HepG2 (cell line): Measurements from ENCODE around the gene JPT2. TPM values are rescaled to one million over a fixed set of nuclear protein-coding genes. Genes with fewer than 3 reads are reported as not detected.
A peak's percentile ranks its signal among the peaks of the same experiment; 100 is the strongest.

Source experiments
- ATAC-seq: fragments of 200-7000 bp; cut with Tn5 transposase; 3 replicates; pipeline ENCODE4 v1.9.1; 2020; ENCODE audit warnings: mild to moderate bottlenecking, moderate library complexity
- BruUV-seq: library from RNA; stranded (reverse); fragments of 400-500 nt; replicated peaks from 2 replicates; lab custom pipeline; 2021; lab: Mats Ljungman, UMichigan
- CTCF ChIA-PET: fragments of 300-600 bp; formaldehyde crosslinking; extraction: SDS; loops from one replicate; lab custom pipeline; 2021; ENCODE audit warnings: low total read pairs, inconsistent platforms, low intra/inter-chr PET ratio; lab: Yijun Ruan, JAX
- POLR2A ChIA-PET: fragments of 350-600 bp; sonication (Branson Sonifier 250); formaldehyde crosslinking; loops from one replicate; lab custom pipeline; 2020; ENCODE audit warnings: antibody characterized with exemption, inconsistent platforms; lab: Yijun Ruan, JAX
- DNase-seq: peaks from one replicate; pipeline ENCODE4 v3.0.0-alpha.2; 2015; ENCODE audit warnings: low spot score
- FAIRE-seq: peaks from 3 replicates; lab custom pipeline; 2011; peaks lifted over from hg19 to GRCh38; lab: Jason Lieb, UNC
- H2AFZ ChIP-seq: one replicate; pipeline ENCODE4 v1.6.1; 2011; ENCODE audit warnings: low read length, inconsistent platforms
- H3K27ac ChIP-seq: fragments of 300-600 bp; 3 replicates; pipeline ENCODE4 v1.8.0; 2011; ENCODE audit warnings: mixed run types, mild to moderate bottlenecking, mixed read lengths, low read length, inconsistent platforms; ENCODE audit not compliant: insufficient read depth; ENCODE audit errors: extremely low read length
- H3K27me3 ChIP-seq, 2 experiments: fragments of 200-600 bp in 1 of 2; 2 replicates in 1 of 2; 3 replicates in 1 of 2; pipeline versions ENCODE4 v1.6.0 to v1.8.0; 2011; ENCODE audit warnings: low read length in 2 of 2, mild to moderate bottlenecking in 2 of 2, moderate library complexity in 2 of 2, inconsistent platforms in 1 of 2; ENCODE audit not compliant: insufficient read depth in 2 of 2, control insufficient read depth in 1 of 2
- H3K36me3 ChIP-seq, 2 experiments: fragments of 200-600 bp in 1 of 2; replicated peaks in 1 of 2; 2 replicates in 1 of 2; 3 replicates in 1 of 2; pipeline versions ENCODE4 v1.5.1 to v1.8.0; 2011; ENCODE audit warnings: low read length in 2 of 2, inconsistent platforms in 1 of 2; ENCODE audit not compliant: insufficient read depth in 2 of 2, control insufficient read depth in 1 of 2
- H3K4me1 ChIP-seq: 2 replicates; pipeline ENCODE4 v1.5.1; 2012; ENCODE audit warnings: low read length, inconsistent platforms; ENCODE audit not compliant: insufficient read depth
- H3K4me2 ChIP-seq: 2 replicates; pipeline ENCODE4 v1.6.0; 2011; ENCODE audit warnings: low read depth, low read length, inconsistent platforms
- H3K4me3 ChIP-seq, 3 experiments: fragments of 200-600 bp in 1 of 3; sonication (generic), shearing (Covaris generic) in 1 of 3; replicated peaks in 1 of 3; 2 replicates each; pipeline ENCODE4 v1.5.1; 2011 to 2016; ENCODE audit warnings: low read length in 3 of 3, inconsistent platforms in 2 of 3, low read depth in 2 of 3, mild to moderate bottlenecking in 2 of 3, control low read depth in 1 of 3, mixed read lengths in 1 of 3; ENCODE audit not compliant: insufficient read depth in 1 of 3
- H3K79me2 ChIP-seq: one replicate; pipeline ENCODE4 v1.6.1; 2011; ENCODE audit warnings: low read length, inconsistent platforms; ENCODE audit not compliant: insufficient read depth
- H3K9ac ChIP-seq: 2 replicates; pipeline ENCODE4 v1.6.0; 2011; ENCODE audit warnings: mild to moderate bottlenecking, low read depth, low read length, inconsistent platforms; ENCODE audit not compliant: insufficient read depth
- H3K9me3 ChIP-seq: 2 replicates; pipeline ENCODE4 v1.5.1; 2012; ENCODE audit warnings: mild to moderate bottlenecking, low read length
- H4K20me1 ChIP-seq: 2 replicates; pipeline ENCODE4 v1.6.0; 2011; ENCODE audit warnings: inconsistent platforms, mild to moderate bottlenecking, low read length, moderate library complexity; ENCODE audit not compliant: insufficient read depth
- FOSL2 ChIP-seq: sonication (generic); formaldehyde crosslinking; IDR thresholded peaks from 2 replicates; pipeline ENCODE4 v1.4.0; 2020; ENCODE audit warnings: missing genetic modification reagents
- HNRNPK ChIP-seq: fragments of 200-400 bp; formaldehyde crosslinking; IDR thresholded peaks from 2 replicates; pipeline ENCODE4 v1.6.1; 2018; ENCODE audit warnings: low read length, low read depth, moderate library complexity, mild to moderate bottlenecking; ENCODE audit not compliant: poor library complexity, severe bottlenecking
- KDM4B ChIP-seq: sonication (generic); formaldehyde crosslinking; IDR thresholded peaks from 2 replicates; pipeline ENCODE4 v1.4.0; 2020; ENCODE audit warnings: missing genetic modification reagents
- MAFF ChIP-seq: IDR thresholded peaks from 2 replicates; pipeline ENCODE4 v1.6.1; 2011; ENCODE audit warnings: low read depth, low read length, improper control_type of control experiment
- MAFK ChIP-seq, 2 experiments: IDR thresholded peaks in 1 of 2; conservative IDR thresholded peaks in 1 of 2; 2 replicates each; pipeline ENCODE4 v1.6.1; 2011; ENCODE audit warnings: improper control_type of control experiment in 2 of 2, low read length in 2 of 2
- NFE2 ChIP-seq: sonication (generic); formaldehyde crosslinking; IDR thresholded peaks from 2 replicates; pipeline ENCODE4 v1.4.0; 2020; ENCODE audit warnings: missing genetic modification reagents
- NFE2L2 ChIP-seq: fragments of 150-350 bp; IDR thresholded peaks from 2 replicates; pipeline ENCODE4 v1.6.1; 2014; ENCODE audit warnings: low read length
- SCMH1 ChIP-seq: sonication (generic); formaldehyde crosslinking; IDR thresholded peaks from 2 replicates; pipeline ENCODE4 v1.9.0; 2021; ENCODE audit warnings: missing genetic modification reagents, mild to moderate bottlenecking, borderline replicate concordance
- SIN3A ChIP-seq: IDR thresholded peaks from 2 replicates; pipeline ENCODE4 v1.6.1; 2011; ENCODE audit warnings: low read depth, mild to moderate bottlenecking, control low read depth, low read length, borderline replicate concordance
- ZBTB8A ChIP-seq: sonication (generic); formaldehyde crosslinking; IDR thresholded peaks from 2 replicates; pipeline ENCODE4 v1.4.0; 2020; ENCODE audit warnings: mild to moderate bottlenecking, low read depth, missing genetic modification reagents, borderline replicate concordance
- ZMYM2 ChIP-seq: sonication (generic); formaldehyde crosslinking; IDR thresholded peaks from 2 replicates; pipeline ENCODE4 v1.8.0; 2022; ENCODE audit warnings: mild to moderate bottlenecking, missing genetic modification reagents
- ZNF543 ChIP-seq: sonication (generic); formaldehyde crosslinking; IDR thresholded peaks from 2 replicates; pipeline ENCODE4 v1.4.0; 2020; ENCODE audit warnings: mild to moderate bottlenecking, missing genetic modification reagents
- WGBS: methylation state at CpG from one replicate; pipeline ENCODE4 v1.1.6; 2017; ENCODE audit warnings: low lambda C conversion rate; 5-methylcytosine and 5-hydroxymethylcytosine counted together
- in situ Hi-C: cut with HindIII; loops from 2 replicates; pipeline ENCODE4 v1.10.0; 2017; ENCODE audit warnings: low pct_unique_long_range_greater_than_20kb; ENCODE audit not compliant: extremely low pct_ligation_motif_present
- intact Hi-C: fragments of 100-400 bp; cut with micrococcal nuclease; formaldehyde crosslinking; loops from one replicate; pipeline ENCODE4 v1.10.0; 2022; ENCODE audit not compliant: unreplicated experiment
- polyA plus RNA-seq, 8 experiments: library from polyadenylated mRNA; depleted of rRNA in 3 of 8; stranded (reverse) in 7 of 8; unstranded in 1 of 8; fragments of >200 nt; fragmentation: Illumina TruSeq in 4 of 8; extraction: Trizol in 4 of 8; gene quantifications; 2 replicates each; pipeline versions ENCODE4 v1.2.1 to v1.2.3, GENCODE V29; 2011 to 2016; ENCODE audit warnings: low read depth in 4 of 8, missing spikeins in 1 of 8, mixed read lengths in 1 of 8; ENCODE audit not compliant: insufficient read depth in 1 of 8
- total RNA-seq, 5 experiments: library from RNA; depleted of rRNA; stranded (reverse); fragments of >200 nt; fragmentation: Illumina TruSeq; extraction: Trizol; gene quantifications; 2 replicates each; pipeline ENCODE4 v1.2.3, GENCODE V29; 2016; ENCODE audit warnings: low read depth in 1 of 5

Gene JPT2
- total and polyA plus RNA-seq, 2 of the 13 experiments (the other 11 are each of a cell fraction or from before 2014, with no cell fraction given) = 53.5 to 89.4 TPM

GRCh38 chr16:1643521-1643920 is 34.6 kb upstream of the JPT2 start:
- ATAC-seq (no peak), FAIRE-seq (no peak), DNase-seq (no peak)
- Histone ChIP-seq H3K4me2 (no peak overlapping the region), H3K4me3 (no peak overlapping the region), H3K9ac (no peak overlapping the region), H3K4me1 (peaks cover 11% of the 10 kb centered on the region), H3K27me3 (no peaks in the 10 kb centered on the region), H4K20me1 (no peaks in the 10 kb centered on the region), H3K27ac (no peak overlapping the region), H3K36me3 (peaks cover 23 to 71% of the 10 kb centered on the region in 2 experiments; a peak in 4 of 5 replicates), H3K79me2 (no peaks in the 10 kb centered on the region), H3K9me3 (no peaks in the 10 kb centered on the region), H2AFZ (no peak overlapping the region)
- WGBS = 94% methylated on average over 7 of the region's 12 CpGs
- TF ChIP-seq ZBTB8A = no peak
- TF ChIP-seq HNRNPK = no peak
- no peak for TF ChIP-seq ZMYM2 (CRISPR knock-in tag)
- TF ChIP-seq ZNF543 (CRISPR knock-in tag) = no peak
- no TSS peak for BruUV-seq
- in situ Hi-C loops = no loop called here
- intact Hi-C loops = no loop called here
- POLR2A ChIA-PET = no interaction called here
- CTCF ChIA-PET = no interaction called here

DNA sequence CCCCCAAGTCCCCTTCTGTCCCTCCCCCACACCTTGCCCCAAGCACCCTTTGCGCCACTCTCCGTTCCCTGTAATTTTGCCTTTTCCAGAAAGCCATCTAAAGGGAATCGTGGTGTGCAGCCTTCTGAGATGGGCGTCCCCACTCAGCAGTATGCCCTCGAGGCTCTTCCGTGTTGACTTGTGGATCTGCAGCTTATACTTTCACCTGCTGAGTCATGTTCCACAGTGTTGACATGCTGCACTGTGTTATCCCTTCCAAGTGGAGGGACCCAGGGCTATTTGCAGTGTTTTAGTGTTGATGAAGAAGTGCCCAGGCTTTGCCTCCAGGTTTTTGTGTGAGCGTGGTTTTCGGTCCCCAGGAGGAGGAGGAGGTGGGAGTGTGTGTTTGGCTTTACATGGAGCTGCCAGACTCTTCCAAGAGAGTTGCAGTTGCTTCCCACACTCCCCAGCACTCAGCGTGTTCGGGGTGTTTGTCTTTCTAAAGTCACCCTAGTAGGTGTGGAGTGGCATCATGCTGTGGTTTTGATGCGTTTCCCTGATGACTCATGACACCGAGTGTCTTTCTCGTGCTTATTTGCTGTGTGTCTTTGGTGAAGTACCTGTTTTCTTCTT is 32.1 kb upstream of the JPT2 start:
- Histone ChIP-seq H3K27ac (no peak overlapping the region), H3K79me2 (no peaks in the 10 kb centered on the region), H3K4me1 (peaks cover 11% of the 10 kb centered on the region), H3K27me3 (no peaks in the 10 kb centered on the region), H4K20me1 (0 out of 2 replicates have a peak, but pooled peaks cover 3% of the 10 kb centered on the region)
- ATAC-seq (peak; percentile 37; the same call in 1 of the 3 replicates), DNase-seq (peak; percentile 15)
- ChIA-PET CTCF (no interaction called here), POLR2A (no interaction called here)
- in situ Hi-C loops = no loop called here
- BruUV-seq = no TSS peak
- TF ChIP-seq NFE2L2 = peak; percentile 66; the same call in 1 of the 2 replicates
- no peak for TF ChIP-seq SIN3A
- TF ChIP-seq KDM4B (CRISPR knock-in tag) = no peak
- no peak for TF ChIP-seq SCMH1 (CRISPR knock-in tag)
- TF ChIP-seq MAFK (conservative IDR thresholded peaks at IDR 0.05 in 1 of 2, IDR thresholded peaks at IDR 0.05 in 1 of 2; ENCODE audit: low read length in 2 of 2) = peak; percentile 33 to 63; a peak in 3 of 4 replicates
- TF ChIP-seq NFE2 (CRISPR knock-in tag) = peak; percentile 47; the same call in 1 of the 2 replicates
- 0 out of 2 replicates have a peak, but pooled peaks have one; percentile 32 for TF ChIP-seq FOSL2
- TF ChIP-seq MAFF = peak; percentile 41; the same call in 1 of the 2 replicates
- TF ChIP-seq, all 625 proteins: peak for 5
- Histone ChIP-seq H3K9me3 (no peaks in the 10 kb centered on the region), H3K4me3 (no peak overlapping the region), H3K9ac (no peak overlapping the region), H2AFZ (no peak overlapping the region), H3K36me3 (peaks cover 13 to 53% of the 10 kb centered on the region in 2 experiments; a peak in 4 of 5 replicates), H3K4me2 (no peak overlapping the region)
- WGBS = 82% methylated on average over 13 of the region's 13 CpGs
- intact Hi-C loops = no loop called here
- no peak for FAIRE-seq
